ENCODE results near the gene GOLGA6L4.
"Not testable (repeated sequence)": the region's sequence is repeated elsewhere in the genome, so short reads cannot be mapped to it uniquely, and the experiment has no call there.

Gene GOLGA6L4, protein sequence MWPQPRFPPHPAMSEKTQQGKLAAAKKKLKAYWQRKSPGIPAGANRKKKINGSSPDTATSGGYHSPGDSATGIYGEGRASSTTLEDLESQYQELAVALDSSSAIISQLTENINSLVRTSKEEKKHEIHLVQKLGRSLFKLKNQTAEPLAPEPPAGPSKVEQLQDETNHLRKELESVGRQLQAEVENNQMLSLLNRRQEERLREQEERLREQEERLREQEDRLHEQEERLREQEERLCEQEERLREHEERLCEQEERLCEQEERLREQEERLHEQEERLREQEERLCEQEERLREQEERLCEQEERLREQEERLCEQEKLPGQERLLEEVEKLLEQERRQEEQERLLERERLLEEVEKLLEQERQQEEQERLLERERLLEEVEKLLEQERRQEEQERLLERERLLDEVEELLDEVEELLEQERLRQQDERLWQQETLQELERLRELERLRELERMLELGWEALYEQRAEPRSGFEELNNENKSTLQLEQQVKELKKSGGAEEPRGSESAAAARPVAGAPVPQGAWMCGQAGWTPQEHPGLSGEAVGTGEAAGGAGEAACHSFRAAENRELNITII

GRCh38 chr15:84235573-84235972, at the start of gene GOLGA6L4:
TSS of gene GOLGA6L4 (plus strand) at chr15:84235773. CDS start at chr15:84235835, 62 bp downstream.
- DNase-seq: not testable (repeated sequence)

DNA sequence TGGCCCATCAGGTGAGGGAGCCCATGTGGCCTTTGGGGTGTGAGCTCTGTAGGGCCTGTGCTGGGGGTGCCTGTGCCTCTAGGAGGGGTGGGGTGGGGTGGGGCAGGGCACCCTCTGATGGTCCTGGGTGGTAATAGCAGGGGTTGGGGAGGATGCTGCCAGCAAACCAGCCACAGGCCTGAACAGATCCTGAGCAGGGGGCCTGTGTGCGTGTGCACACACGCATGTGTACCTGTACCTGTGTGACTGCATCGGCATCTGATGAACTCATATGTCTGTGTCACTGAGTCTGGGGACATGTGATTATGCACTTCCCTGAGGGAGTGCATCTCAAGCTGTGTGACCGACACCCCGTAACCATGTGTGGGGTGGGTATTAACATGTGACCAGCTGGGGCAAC, 42.6 kb upstream of the GOLGA6L4 start:
- DNase-seq: not testable (repeated sequence)

GRCh38 chr15:84195603-84196002, 40.0 kb upstream of the GOLGA6L4 start:
- not testable (repeated sequence) for DNase-seq

GRCh38 chr15:84196530-84197188, 38.9 kb upstream of the GOLGA6L4 start:
- not testable (repeated sequence) for DNase-seq

DNA sequence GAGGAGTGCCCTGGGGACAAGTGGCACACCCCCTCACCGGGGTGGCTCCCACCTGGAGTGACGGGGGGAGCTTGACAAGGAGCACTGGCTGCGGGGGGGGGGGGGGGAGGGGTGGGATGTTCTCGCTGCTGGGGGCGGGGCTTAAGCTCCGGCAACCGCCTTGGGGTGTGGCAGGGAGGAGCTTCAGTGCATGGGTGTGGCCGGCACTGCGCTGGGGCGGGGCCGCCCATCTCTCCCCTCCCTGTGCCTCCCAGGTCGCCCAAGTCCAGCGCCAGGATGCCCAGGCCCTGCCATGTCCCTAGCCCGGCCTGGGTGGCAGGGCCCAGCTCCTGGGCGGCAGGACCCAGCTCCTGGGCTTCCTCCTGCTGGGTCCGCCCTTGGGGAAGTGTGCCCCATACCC, 35.7 kb upstream of the GOLGA6L4 start:
- not testable (repeated sequence) for DNase-seq

DNA sequence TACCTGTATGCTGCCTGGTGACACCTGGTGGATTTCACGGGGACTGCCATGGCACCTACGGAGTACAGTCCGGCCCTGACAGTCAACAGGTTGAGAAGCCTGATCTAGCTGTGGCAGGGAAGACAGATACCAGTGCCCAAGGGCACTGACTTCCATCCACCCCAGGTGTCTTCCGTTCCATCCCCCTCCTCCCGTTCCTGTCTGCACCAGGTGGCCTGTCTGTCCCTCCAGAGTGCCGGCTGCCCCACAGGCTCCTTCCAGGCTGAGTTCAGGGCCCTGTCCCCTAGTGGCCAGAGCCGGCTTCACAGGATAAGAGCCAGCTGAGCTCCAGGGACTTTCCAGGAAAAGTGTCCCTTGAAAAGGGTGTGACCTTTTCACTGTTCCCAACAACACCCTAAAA, 10.9 kb downstream of the GOLGA6L4 start:
- DNase-seq: not testable (repeated sequence)
